Vagina (tissue), 2 donors: ENCODE measurements around the gene CAMK4.

Source experiments
- POLR2A ChIP-seq, 2 donors: fragments of 450-650 bp; IDR thresholded peaks; one replicate each; pipeline ENCODE4 v1.6.1; 2017; ENCODE audit warnings: antibody characterized with exemption in 2 of 2, mild to moderate bottlenecking in 2 of 2, moderate library complexity in 2 of 2
- POLR2AphosphoS5 ChIP-seq, 2 donors: sonication (generic); formaldehyde crosslinking; IDR thresholded peaks; one replicate each; pipeline ENCODE4 v1.9.0; 2017; ENCODE audit warnings: antibody characterized with exemption in 2 of 2, mild to moderate bottlenecking in 2 of 2, low read depth in 1 of 2; ENCODE audit not compliant: insufficient read depth in 1 of 2
- TF ChIP-seq, protein P1 (sequence below), 3 experiments: fragments of 450-650 bp in 2 of 3; fragments of 200-600 bp in 1 of 3; sonication (generic) in 1 of 3; IDR thresholded peaks; one replicate each; pipeline ENCODE4 v1.5.1; 2017 to 2019; ENCODE audit warnings: antibody characterized with exemption in 3 of 3, mild to moderate bottlenecking in 2 of 3, moderate library complexity in 2 of 3

DNA sequence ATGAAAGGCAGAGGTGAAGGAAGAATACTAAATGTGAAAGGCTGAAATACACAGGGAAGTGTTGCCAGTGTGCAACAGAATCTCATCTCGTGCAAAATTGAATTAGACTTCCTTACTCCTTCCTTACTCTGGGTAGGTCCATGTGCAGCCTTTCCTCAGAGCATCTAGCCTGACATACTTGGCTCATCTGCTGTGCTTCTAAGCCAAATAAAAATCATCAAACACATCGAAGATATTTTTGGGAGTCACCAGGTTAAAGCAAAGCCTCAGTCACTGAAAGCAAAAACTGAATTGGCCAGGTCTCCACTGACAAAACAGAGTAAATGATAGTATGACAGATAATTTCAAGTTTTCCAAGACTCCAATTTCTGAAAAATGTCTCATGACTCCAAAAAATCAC, 268.8 kb downstream of the CAMK4 start:
- TF ChIP-seq, protein P1, sequence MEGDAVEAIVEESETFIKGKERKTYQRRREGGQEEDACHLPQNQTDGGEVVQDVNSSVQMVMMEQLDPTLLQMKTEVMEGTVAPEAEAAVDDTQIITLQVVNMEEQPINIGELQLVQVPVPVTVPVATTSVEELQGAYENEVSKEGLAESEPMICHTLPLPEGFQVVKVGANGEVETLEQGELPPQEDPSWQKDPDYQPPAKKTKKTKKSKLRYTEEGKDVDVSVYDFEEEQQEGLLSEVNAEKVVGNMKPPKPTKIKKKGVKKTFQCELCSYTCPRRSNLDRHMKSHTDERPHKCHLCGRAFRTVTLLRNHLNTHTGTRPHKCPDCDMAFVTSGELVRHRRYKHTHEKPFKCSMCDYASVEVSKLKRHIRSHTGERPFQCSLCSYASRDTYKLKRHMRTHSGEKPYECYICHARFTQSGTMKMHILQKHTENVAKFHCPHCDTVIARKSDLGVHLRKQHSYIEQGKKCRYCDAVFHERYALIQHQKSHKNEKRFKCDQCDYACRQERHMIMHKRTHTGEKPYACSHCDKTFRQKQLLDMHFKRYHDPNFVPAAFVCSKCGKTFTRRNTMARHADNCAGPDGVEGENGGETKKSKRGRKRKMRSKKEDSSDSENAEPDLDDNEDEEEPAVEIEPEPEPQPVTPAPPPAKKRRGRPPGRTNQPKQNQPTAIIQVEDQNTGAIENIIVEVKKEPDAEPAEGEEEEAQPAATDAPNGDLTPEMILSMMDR (IDR thresholded peaks at IDR 0.05): no peak
- no peak for TF ChIP-seq POLR2AphosphoS5 (IDR thresholded peaks at IDR 0.05; ENCODE audit: insufficient read depth in 1 of 2, low read depth in 1 of 2)
- TF ChIP-seq POLR2A (IDR thresholded peaks at IDR 0.05): no peak
